Kidney tubule cell (primary cell): Measurements from ENCODE around the gene C10orf62.
"Not testable (repeated sequence)": the region's sequence is repeated elsewhere in the genome, so short reads cannot be mapped to it uniquely, and the experiment has no call there.

Source experiments
- DNase-seq: peaks from one replicate; pipeline ENCODE4 v3.0.0-alpha.2; 2018; ENCODE audit warnings: low spot score

Gene C10orf62

DNA sequence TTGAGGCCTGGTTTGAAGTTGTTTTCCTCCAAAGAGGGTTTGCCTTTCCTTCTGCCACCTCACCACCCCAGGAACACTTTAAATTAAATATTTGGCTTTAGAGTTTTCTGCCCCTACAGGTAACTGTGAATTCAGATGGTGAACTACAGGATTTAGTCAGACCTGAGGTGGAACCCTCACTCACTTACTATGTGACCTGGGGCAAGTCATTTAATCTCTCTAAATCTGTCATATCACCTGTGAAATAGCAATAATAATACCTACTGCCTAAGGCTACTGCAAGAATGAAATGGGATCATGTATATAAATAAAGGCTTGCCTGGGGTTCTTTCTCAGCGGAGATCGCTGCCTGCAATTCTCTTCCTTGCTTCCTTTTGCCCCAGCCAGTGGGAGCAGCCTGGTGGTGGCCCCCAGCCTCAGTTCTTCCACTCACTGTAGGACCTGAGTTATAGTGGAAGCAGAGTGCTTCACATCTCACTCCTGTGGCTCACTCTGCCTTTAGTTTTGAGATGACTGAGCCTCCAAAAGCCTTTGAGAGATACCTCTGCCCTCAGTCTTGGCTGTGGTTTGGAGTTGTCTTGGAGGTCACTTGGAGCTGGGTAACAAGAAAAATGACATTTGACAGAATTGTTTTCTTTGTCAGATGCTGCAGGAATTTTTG lies 23.1 kb upstream of the C10orf62 start:
- DNase-seq = no peak

DNA sequence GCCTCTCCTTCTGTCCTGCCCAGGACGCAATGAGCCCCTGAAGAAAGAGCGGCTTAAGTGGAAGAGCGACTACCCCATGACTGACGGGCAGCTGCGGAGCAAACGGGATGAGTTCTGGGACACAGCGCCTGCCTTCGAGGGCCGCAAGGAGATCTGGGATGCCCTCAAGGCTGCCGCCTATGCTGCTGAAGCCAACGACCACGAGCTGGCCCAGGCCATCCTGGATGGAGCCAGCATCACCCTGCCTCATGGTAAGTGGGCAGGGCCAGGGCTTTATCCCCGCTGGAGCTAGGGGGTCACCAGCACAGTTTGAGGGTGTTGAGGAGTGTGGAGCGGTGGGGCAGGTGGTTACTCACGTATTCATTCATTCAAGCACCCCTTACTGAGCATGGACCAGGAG lies 21.6 kb upstream of the C10orf62 start:
- DNase-seq = no peak

DNA sequence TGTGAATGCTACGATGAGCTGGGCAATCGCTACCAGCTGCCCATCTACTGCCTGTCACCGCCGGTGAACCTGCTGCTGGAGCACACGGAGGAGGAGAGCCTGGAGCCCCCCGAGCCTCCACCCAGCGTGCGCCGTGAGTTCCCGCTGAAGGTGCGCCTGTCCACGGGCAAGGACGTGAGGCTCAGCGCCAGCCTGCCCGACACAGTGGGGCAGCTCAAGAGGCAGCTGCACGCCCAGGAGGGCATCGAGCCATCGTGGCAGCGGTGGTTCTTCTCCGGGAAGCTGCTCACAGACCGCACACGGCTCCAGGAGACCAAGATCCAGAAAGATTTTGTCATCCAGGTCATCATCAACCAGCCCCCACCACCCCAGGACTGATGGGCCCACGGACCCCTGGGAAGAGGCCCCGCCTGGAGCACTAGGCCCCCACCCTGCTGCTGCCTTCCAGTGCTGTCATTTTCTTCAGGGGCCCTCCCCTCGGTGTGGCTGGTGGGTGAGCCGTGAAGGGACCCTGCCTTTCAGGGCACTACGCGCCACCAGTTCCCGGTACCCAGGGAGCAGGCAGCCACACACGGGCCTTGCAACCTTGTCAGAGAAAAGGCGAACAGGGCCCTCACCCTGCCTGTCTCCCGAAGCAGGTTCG lies 19.3 kb upstream of the C10orf62 start:
- DNase-seq = no peak

DNA sequence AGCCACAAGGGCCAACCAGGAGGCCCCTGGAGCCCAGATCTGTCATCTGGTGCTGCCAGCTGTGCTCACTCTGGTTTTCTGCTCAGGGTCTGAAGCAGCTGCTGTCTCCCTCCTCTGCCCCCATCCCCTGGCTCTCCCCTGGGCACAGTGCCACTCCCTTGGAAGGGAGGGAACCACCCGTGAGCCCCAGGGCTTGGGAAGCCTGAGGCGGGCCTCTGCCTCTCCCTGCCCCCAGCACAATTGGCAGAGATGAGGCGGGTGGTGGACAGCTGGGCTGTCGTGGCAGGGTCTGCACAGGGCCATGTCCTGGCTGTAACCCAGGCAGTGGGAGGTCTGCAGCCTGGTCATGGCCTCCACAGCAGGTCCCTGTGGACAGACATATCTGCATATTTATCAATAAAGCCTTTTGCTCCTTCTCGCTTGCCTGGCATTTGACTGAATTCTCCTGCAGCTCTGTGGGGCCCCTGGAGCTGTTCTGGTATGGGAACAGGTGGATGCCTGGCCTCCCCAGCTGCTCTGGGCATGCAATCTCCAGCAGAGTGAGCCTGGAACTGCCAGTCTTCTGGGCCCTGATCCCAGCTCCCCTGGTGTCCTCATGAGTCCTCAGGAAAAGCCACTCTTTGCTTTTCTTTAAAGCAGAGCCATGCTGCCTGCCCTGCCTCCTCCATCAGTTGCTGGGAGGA lies 18.6 kb upstream of the C10orf62 start:
- no peak for DNase-seq

DNA sequence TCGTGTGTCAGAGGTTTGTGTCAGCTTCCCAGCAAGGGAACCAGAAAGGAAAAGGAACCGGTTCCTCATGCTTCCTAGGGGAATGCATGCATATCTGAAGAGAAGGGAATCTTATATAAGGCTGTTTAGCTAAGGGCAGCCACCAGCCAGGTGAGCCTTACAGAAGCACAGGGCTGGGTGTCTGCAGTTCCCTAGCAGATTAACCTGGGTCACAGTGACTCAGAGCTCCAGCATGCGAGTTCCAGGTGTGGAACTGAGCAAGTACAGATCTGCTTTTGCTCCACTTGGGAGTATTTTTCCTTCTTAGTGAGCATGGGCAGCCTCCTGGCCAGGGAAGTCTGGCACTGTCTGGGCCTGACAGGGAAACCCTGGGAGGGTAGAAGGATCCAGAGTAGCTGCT lies 17.9 kb upstream of the C10orf62 start:
- DNase-seq = peak; percentile 92

DNA sequence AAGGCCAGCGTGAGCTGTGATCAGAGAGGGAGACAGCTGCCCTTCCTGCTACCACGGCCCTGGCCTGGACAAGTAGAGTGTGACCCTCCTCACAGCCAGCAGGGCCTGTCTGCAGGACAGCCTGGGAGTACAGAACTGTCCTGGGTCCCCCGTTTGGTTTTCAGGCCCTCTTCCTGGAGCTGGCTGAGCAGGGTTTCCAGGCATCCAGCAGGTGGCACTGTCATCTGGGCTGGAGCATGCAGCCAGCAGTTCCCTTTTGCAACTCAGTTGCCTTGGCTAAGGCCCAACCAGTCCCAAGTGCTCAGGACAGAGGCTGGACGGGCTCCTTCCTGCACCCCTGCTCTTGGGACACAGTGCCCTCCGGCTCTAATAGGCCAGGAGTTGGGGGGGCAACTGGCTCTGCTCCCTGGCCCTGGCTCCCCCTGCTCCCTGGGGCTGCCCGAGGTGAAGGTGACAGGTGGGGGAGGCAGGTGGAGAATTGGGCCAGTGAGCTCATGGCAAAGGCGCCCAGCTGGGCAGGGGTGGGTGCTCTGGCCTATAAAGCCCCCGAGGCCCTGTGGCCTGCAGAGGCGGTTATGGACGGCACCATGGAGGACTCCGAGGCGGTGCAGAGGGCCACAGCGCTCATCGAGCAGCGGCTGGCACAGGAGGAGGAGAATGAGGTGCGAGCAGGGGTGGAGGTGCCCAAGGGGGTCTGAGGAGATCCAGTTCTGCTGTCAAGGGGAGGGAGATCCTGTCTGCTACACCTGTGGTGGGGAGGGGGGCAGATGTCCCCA lies 17.1 kb upstream of the C10orf62 start, which contains the start of gene ANKRD2:
Gene ANKRD2, plus strand, starts transcription at position 566 of the 776 bp plus-strand sequence. Its CDS starts 10 bp downstream, at position 576.
- DNase-seq = peak; percentile 87

DNA sequence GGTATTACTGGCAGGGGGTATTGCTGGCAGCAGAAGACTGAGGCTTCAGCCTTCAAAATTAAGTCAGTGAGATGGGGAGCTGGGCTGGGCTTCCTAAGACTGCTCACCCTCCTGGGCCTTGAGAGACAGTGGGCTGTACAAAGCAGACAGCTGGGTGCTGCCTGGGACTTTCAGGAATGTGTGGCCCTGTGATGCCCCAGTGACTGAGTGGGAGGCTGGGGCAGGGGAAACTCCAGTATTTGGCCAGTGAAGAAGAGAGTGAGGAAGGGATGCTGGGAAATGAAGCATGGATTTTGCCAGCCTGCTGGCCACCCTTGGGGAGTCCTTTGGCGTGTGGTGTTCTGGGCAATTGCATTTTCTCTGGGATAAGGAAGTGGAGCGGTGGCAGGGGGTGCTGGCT lies 16.5 kb upstream of the C10orf62 start:
- DNase-seq = peak; percentile 92

DNA sequence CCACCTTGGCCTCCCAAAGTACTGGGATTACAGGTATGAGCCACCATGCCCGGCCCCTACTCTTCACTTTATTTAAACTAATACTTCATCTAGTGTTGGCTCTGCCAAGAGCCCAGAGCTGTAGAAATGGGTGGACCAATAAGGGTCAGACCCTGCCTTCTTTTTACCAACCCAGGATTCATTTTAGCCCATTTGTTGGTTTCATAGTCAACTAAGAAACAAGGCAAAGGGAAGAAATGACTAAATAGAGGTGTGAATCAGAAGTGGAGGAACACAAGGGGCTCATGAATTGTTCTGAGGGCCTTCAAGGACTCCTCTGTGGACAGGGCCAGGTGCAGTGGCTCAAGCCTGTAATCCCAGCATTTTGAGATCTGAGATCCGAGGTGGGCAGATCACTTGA lies 15.8 kb upstream of the C10orf62 start:
- DNase-seq = no peak

DNA sequence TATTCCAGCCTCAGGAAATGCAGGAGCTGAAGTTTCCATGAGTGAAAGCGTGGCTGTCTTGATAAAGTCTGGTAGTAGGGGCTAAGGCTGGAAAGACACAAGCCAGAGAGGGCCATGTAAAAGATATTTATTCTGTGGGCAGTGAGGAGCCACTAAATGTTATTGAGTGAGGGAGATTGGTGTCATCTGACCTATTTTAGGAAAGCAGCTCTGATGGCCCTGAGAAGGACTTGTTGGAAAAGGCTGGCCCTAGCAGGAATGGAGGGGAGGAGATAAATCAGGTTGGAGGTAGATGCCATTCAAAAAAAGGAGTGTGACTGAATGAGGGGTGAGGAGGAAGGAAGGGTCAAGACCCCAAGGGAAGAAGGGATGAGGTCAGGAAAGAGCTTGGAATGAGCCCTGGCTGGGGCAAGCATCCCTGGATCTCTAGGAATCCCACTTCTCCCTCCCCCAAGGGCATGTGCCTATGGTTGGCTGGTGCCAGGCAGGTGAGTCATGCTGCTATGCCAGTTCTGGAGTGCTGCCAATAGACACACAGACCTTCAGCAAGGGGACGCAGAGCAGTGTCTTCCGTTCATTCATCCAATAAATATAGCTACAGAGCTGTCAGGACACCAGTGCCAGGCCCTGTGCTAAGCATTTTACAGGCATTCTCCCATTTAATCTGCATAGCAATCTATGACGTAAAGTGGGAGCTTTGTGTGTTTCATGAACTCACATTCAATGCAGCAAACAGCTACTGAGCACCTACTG lies 15.0 kb upstream of the C10orf62 start:
- peak; percentile 100 for DNase-seq

DNA sequence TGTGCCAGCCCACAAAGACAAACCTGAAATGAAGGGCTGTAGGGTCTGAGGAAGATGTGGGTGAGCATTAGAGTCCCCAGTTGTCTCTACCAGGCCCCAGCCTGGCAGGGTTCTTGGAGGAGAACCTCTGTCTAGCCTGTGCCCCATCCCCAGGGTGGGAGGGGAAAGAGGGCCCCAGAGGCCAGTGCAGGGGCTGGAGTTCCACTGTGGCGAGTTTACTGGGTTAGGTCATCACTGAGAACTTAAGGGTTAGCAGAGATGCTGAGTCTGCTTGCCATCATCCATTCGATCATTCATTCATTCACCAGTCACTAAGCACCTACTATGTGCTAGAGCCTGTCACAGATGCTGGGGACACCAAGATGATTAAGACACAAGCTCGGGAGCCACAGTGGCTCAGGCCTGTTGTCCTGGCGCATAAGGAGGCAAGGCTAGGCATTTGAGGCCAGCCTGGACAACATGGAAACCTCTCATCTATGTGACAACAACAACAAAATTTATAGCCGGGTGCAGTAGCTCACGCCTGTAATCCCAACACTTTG lies 14.3 kb upstream of the C10orf62 start:
- peak; percentile 79 for DNase-seq

DNA sequence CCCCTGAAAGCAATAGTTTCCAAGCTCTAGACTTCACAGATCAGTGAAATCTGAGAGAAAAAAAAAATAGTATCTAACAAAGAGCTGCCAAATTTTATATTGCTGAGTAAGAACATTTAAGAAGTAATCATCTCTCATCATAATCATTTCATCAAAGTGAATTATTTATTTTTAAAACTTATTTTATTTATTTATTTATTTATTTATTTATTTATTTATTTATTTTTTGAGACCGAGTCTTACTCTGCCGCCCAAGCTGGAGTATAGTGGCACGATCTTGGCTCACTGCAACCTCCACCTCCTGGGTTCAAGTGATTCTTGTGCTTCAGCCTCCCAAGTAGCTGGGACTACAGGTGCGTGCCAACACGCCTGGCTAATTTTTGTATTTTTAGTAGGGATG lies 13.0 kb upstream of the C10orf62 start:
- not testable (repeated sequence) for DNase-seq

DNA sequence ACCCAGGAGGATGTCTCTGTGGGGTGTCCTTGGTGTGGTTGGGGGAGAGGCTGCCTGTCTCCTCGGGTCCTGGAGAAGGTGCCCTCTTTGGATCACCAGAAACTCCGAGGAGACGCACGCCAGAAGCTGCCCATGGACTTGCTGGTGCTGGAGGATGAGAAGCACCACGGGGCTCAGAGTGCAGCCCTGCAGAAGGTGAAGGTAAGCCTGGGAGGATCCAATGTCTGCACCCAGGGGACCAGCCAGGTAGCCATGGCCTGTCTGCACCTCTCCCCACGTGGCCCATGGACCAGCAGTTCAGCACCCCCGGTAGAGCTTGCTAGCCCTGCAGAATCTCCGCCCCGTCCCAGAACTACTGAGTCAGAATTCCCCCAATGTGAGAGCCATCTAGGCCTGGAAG lies 11.8 kb upstream of the C10orf62 start:
- no peak for DNase-seq

DNA sequence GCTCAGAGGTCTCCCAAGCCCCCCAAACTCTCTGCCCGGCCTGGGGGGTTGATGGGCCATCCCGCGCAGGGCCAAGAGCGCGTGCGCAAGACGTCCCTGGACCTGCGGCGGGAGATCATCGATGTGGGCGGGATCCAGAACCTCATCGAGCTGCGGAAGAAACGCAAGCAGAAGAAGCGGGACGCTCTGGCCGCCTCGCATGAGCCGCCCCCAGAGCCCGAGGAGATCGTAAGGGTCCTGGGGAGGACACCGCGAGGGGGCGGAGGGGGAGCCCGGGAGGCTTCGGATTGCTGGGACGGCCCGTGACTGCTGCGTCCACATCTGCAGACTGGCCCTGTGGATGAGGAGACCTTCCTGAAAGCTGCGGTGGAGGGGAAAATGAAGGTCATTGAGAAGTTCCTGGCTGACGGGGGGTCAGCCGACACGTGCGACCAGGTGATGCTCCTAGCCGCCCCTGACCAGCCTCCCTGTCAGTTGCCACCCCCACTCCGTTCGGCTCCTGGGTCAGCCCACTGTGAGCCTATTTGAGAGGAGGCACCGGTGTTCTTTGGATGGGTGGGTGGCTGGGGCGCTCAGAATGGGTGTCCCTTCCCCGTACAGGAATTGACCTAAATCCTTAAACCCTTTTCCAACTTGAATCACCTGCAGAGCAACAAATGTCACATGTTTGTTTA lies 11.2 kb upstream of the C10orf62 start:
- no peak for DNase-seq

DNA sequence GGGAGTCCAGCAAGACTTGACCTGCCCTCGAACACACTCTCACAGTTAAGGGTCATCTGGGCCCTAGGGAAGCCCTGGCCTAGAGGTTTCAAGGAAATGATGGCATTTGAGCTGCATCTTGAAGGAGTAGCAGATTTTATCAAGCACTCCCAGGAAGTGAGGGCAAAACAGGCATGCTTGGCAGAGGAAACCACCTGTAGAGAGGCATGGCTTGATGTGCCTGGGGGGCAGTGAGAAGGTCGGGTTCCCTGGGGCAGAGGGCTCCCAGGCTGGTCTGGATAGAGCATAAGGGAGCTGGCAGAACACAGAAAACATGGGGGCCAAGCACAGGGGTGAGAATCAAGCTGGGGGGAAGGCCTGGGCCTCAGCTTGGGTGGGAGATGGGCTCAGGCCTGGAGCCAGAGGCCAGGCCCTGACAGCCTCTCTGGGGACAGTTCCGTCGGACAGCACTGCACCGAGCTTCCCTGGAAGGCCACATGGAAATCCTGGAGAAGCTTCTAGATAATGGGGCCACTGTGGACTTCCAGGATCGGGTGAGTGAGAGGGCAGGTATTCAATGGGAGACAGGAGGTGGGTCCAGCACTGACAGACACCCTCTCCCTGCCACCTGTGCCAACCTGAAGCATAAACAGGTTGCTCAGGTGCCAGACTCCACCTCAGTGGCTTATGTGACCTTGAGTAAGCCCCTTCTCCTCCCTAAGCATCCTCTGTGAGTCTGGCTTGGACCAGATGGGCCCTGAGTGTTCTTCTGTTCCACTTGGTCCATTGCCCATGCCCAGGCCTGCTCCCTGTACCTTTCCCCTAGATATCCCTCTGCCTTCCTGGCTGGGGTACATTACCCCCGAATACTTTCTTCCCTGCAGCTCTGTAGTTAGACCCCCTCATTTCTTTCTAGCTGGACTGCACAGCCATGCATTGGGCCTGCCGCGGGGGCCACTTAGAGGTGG lies 8.8 kb upstream of the C10orf62 start:
- no peak for DNase-seq

DNA sequence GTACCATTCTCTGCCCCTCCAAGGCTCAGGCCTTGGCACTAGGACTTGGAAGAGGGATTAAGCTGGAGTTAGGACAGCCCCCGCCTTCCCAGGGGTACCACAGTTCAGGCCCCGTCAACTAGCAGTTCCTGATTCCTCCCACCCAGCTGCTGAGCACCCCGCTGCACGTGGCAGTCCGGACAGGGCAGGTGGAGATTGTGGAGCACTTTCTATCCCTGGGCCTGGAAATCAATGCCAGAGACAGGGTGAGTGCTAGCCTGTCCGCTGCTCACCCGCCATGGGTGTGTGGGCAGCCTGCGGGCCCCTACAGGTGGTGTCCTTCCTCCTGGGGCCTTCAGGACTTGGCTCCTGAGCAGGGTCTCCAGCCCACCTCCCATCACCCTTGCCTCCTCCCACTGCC lies 7.4 kb upstream of the C10orf62 start:
- no peak for DNase-seq

DNA sequence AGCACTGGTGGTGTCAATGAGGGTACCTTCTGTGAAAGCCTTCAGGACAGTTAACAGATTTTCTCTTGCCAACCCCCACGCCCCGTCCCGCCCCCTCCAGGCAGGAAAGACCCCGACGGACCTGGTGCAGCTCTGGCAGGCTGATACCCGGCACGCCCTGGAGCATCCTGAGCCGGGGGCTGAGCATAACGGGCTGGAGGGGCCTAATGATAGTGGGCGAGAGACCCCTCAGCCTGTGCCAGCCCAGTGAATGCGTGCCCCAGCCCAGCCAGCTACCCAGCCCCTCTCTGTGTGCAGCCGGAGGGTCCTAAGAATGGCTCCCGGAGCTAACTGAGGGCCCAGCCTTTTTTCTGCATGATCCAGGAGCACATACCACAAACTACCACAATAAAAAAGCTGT lies 6.0 kb upstream of the C10orf62 start:
- DNase-seq = no peak

DNA sequence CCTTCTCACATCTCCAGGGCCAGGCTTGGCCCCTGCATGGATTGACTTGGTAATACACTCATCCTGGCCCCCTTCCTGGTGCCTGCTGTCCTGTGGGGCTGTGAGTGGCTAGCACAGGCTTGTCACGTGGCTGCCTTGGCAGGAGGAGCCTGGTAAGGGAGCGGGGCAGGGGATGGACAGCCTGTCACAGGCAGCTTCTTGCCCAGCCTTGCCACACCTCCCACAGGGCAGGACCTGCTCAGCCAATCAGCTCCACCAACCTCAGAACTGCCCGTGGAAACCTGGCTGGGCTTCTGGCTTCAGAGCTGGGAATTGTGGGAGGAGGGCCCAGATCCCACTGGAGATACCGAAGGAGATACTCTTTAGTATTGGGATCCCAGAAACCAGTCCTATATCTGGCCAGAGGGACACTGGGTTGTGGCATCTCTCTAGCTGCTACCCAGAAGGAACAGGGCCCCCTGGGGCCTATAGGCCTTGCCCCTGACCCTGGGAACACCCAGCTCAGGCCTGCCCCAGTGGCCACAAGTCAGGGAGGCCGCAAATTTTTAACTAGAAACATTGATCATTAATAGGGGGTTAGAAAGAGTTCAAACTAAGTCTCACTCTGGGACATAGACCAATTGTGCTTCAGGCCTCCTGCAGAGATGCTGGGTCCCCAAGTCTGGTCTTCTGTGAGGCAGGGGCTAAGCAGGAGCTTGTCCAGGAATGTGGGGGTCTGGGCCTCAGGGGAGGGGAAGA lies 5.3 kb upstream of the C10orf62 start, which contains the start of gene HOGA1:
Gene HOGA1, plus strand, starts transcription at position 330 of the 738 bp plus-strand sequence. Its CDS starts 315 bp downstream, at position 645.
- DNase-seq = peak; percentile 98

DNA sequence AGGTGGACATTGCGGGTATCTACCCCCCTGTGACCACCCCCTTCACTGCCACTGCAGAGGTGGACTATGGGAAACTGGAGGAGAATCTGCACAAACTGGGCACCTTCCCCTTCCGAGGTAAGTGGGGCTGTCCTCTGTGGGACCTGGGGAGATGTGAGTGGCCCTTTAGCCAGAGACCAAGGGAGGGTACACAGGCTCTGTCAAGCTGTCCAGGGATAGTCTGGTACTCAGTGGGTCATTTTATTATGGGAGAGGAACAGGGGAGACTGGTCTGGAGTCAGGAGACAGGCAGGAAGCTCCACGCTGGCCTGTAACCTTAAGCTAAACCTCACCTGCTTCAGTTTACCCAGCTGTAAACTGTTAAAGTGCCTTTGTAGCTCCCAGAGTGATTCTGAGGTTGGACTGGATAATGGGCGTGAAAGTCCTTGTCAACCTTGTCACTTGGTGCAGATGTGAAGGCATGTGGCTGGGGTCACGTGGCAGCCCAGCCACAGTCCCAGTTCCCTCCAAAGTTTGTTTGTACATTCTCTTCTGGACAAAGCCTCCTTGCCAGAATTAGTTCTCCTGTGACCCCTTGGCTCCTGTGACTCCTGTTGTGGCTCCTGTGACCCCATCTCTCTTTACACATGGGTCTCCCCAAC lies 4.6 kb upstream of the C10orf62 start:
- no peak for DNase-seq
